ENCODE data around the gene PRAC2.

- TF ChIP-seq ARNTL (CRISPR knock-in tag; IDR thresholded peaks at IDR 0.05; ENCODE audit: borderline replicate concordance, low read depth), result no peak
- no peak for TF ChIP-seq CSRNP3 (CRISPR knock-in tag; IDR thresholded peaks at IDR 0.05)
- no peak for TF ChIP-seq OSR1 (CRISPR knock-in tag; IDR thresholded peaks at IDR 0.05)
- TF ChIP-seq ZC3H10 (CRISPR knock-in tag; IDR thresholded peaks at IDR 0.05), result no peak
Measured at GRCh38 chr17:48721009-48721402, 2.0 kb upstream of the PRAC2 start.
